HepG2 (cell line): ENCODE data around the gene EXO1. TPM values are rescaled to one million over a fixed set of nuclear protein-coding genes. Genes with fewer than 3 reads are reported as not detected.

Experiments used
- CHD2 ChIP-seq: IDR thresholded peaks from 2 replicates; pipeline ENCODE4 v1.6.1; 2011; ENCODE audit warnings: low read depth, low read length, improper control_type of control experiment
- HMG20B ChIP-seq: conservative IDR thresholded peaks from 2 replicates; pipeline ENCODE4 v1.6.1; 2016; ENCODE audit warnings: missing genetic modification reagents, missing compliant biosample characterization
- HOXA9 ChIP-seq: sonication (generic); formaldehyde crosslinking; IDR thresholded peaks from 2 replicates; pipeline ENCODE4 v1.8.1; 2022; ENCODE audit warnings: missing genetic modification reagents, mild to moderate bottlenecking, moderate library complexity, borderline replicate concordance
- MTF2 ChIP-seq: sonication (generic); formaldehyde crosslinking; IDR thresholded peaks from 2 replicates; pipeline ENCODE4 v1.5.0; 2020; ENCODE audit warnings: missing genetic modification reagents, borderline replicate concordance
- MYC ChIP-seq: sonication (generic); formaldehyde crosslinking; IDR thresholded peaks from 2 replicates; pipeline ENCODE4 v1.9.0; 2021; ENCODE audit warnings: missing genetic modification reagents, borderline replicate concordance
- RAD21 ChIP-seq: fragments of 450-650 bp; formaldehyde crosslinking; IDR thresholded peaks from 2 replicates; pipeline ENCODE4 v1.5.0; 2020; ENCODE audit warnings: mild to moderate bottlenecking
- RXRB ChIP-seq: IDR thresholded peaks from 2 replicates; pipeline ENCODE4 v1.6.1; 2016; ENCODE audit warnings: borderline replicate concordance, missing genetic modification reagents, missing compliant biosample characterization
- SRSF4 ChIP-seq: fragments of 200-400 bp; formaldehyde crosslinking; IDR thresholded peaks from one replicate; pipeline ENCODE4 v1.6.1; 2018; ENCODE audit warnings: mild to moderate bottlenecking, low read depth, low read length, moderate library complexity; ENCODE audit not compliant: poor library complexity, severe bottlenecking
- TP53 ChIP-seq: sonication (generic); formaldehyde crosslinking; conservative IDR thresholded peaks from 2 replicates; pipeline ENCODE4 v1.4.0; 2020; ENCODE audit warnings: missing genetic modification reagents
- ZNF224 ChIP-seq: sonication (generic); formaldehyde crosslinking; IDR thresholded peaks from 2 replicates; pipeline ENCODE4 v1.5.0; 2020; ENCODE audit warnings: mild to moderate bottlenecking, missing genetic modification reagents
- ZNF263 ChIP-seq: sonication (generic); formaldehyde crosslinking; IDR thresholded peaks from 2 replicates; pipeline ENCODE4 v1.4.0; 2020; ENCODE audit warnings: missing genetic modification reagents
- ZNF343 ChIP-seq: sonication (generic); formaldehyde crosslinking; IDR thresholded peaks from 2 replicates; pipeline ENCODE4 v1.4.0; 2020; ENCODE audit warnings: mild to moderate bottlenecking, missing genetic modification reagents
- ZNF615 ChIP-seq: sonication (generic); formaldehyde crosslinking; IDR thresholded peaks from 2 replicates; pipeline ENCODE4 v1.5.0; 2020; ENCODE audit warnings: mild to moderate bottlenecking, missing genetic modification reagents, borderline replicate concordance
- ZNF619 ChIP-seq: sonication (generic); formaldehyde crosslinking; IDR thresholded peaks from 2 replicates; pipeline ENCODE4 v1.4.0; 2020; ENCODE audit warnings: mild to moderate bottlenecking, missing genetic modification reagents
- ZSCAN20 ChIP-seq: sonication (generic); formaldehyde crosslinking; IDR thresholded peaks from 2 replicates; pipeline ENCODE4 v1.4.0; 2020; ENCODE audit warnings: missing genetic modification reagents, mild to moderate bottlenecking, borderline replicate concordance
- polyA plus RNA-seq, 8 experiments: library from polyadenylated mRNA; depleted of rRNA in 3 of 8; stranded (reverse) in 7 of 8; unstranded in 1 of 8; fragments of >200 nt; fragmentation: Illumina TruSeq in 4 of 8; extraction: Trizol in 4 of 8; gene quantifications; 2 replicates each; pipeline versions ENCODE4 v1.2.1 to v1.2.3, GENCODE V29; 2011 to 2016; ENCODE audit warnings: low read depth in 4 of 8, missing spikeins in 1 of 8, mixed read lengths in 1 of 8; ENCODE audit not compliant: insufficient read depth in 1 of 8
- total RNA-seq, 5 experiments: library from RNA; depleted of rRNA; stranded (reverse); fragments of >200 nt; fragmentation: Illumina TruSeq; extraction: Trizol; gene quantifications; 2 replicates each; pipeline ENCODE4 v1.2.3, GENCODE V29; 2016; ENCODE audit warnings: low read depth in 1 of 5
- TF ChIP-seq, protein P1 (sequence below): sonication (generic); formaldehyde crosslinking; IDR thresholded peaks from 2 replicates; pipeline ENCODE4 v1.4.0; 2020; ENCODE audit warnings: missing genetic modification reagents
- TF ChIP-seq, protein P2 (sequence below): IDR thresholded peaks from 2 replicates; pipeline ENCODE4 v1.6.1; 2016; ENCODE audit warnings: missing compliant biosample characterization, missing genetic modification reagents, borderline replicate concordance
- TF ChIP-seq, protein P3 (sequence below): sonication (generic); formaldehyde crosslinking; IDR thresholded peaks from 2 replicates; pipeline ENCODE4 v1.8.1; 2023; ENCODE audit warnings: mild to moderate bottlenecking, missing genetic modification reagents, borderline replicate concordance
- TF ChIP-seq, protein P4 (sequence below): sonication (generic); formaldehyde crosslinking; IDR thresholded peaks from 2 replicates; pipeline ENCODE4 v1.5.0; 2020; ENCODE audit warnings: mild to moderate bottlenecking, missing genetic modification reagents, borderline replicate concordance

The EXO1 gene
- total and polyA plus RNA-seq, 2 of the 13 experiments (the other 11 are each of a cell fraction or from before 2014, with no cell fraction given), result 3.2 to 26.1 TPM

DNA sequence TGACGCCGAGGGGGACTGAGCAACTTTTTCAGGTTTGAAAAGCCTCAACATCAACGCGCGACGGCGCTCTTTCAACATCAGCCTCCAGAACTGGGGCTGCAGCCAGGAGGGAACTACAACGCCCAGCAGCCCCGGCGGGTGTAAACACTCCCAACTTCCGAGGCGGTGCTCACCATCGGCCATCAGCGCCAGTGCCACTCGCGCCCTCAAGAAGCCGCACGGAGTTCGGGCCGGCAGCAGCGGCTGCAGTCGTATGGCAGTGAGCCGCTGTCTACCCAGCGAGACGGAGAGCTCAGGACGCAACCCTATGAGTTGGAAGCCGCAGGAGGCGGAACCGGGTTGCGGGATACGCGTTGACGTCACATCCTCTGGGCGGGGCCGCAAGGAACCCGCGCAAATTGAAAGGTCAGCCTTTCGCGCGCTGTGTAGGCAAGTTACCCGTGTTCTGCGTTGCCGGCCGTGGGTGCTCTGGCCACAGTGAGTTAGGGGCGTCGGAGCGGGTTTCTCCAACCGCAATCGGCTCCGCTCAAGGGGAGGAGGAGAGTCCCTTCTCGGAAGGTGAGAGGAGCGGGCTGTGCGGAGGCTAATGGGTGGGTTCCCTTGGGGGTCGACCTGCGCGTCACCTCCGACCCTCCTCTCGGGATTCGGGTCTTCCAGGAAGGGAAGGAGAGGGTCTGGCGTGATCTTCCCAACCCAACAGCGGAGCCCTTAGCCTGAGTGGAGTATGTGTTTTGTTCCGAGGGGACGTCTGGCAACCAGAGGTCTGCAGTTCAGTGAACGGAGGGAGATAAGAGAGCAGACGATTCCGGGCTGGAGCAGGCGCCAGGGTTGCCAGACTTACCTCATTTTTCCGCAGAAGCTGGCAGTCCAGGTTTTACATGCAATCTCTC, at the start of gene EXO1 (continued):
- TF ChIP-seq, protein P1, sequence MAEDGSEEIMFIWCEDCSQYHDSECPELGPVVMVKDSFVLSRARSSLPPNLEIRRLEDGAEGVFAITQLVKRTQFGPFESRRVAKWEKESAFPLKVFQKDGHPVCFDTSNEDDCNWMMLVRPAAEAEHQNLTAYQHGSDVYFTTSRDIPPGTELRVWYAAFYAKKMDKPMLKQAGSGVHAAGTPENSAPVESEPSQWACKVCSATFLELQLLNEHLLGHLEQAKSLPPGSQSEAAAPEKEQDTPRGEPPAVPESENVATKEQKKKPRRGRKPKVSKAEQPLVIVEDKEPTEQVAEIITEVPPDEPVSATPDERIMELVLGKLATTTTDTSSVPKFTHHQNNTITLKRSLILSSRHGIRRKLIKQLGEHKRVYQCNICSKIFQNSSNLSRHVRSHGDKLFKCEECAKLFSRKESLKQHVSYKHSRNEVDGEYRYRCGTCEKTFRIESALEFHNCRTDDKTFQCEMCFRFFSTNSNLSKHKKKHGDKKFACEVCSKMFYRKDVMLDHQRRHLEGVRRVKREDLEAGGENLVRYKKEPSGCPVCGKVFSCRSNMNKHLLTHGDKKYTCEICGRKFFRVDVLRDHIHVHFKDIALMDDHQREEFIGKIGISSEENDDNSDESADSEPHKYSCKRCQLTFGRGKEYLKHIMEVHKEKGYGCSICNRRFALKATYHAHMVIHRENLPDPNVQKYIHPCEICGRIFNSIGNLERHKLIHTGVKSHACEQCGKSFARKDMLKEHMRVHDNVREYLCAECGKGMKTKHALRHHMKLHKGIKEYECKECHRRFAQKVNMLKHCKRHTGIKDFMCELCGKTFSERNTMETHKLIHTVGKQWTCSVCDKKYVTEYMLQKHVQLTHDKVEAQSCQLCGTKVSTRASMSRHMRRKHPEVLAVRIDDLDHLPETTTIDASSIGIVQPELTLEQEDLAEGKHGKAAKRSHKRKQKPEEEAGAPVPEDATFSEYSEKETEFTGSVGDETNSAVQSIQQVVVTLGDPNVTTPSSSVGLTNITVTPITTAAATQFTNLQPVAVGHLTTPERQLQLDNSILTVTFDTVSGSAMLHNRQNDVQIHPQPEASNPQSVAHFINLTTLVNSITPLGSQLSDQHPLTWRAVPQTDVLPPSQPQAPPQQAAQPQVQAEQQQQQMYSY (CRISPR knock-in tag), result no peak
- TF ChIP-seq RXRB (CRISPR knock-in tag), result peak; percentile 29; the same call in 1 of the 2 replicates
- TF ChIP-seq HOXA9 (CRISPR knock-in tag), result no peak
- no peak for TF ChIP-seq HMG20B (CRISPR knock-in tag)
- TF ChIP-seq SRSF4, result no peak
- TF ChIP-seq, protein P2, sequence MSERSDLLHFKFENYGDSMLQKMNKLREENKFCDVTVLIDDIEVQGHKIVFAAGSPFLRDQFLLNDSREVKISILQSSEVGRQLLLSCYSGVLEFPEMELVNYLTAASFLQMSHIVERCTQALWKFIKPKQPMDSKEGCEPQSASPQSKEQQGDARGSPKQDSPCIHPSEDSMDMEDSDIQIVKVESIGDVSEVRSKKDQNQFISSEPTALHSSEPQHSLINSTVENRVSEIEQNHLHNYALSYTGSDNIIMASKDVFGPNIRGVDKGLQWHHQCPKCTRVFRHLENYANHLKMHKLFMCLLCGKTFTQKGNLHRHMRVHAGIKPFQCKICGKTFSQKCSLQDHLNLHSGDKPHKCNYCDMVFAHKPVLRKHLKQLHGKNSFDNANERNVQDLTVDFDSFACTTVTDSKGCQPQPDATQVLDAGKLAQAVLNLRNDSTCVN (CRISPR knock-in tag), result peak; percentile 26; the same call in 1 of the 2 replicates
- TF ChIP-seq MTF2 (CRISPR knock-in tag), result no peak
- TF ChIP-seq CHD2, result no peak
- TF ChIP-seq ZSCAN20 (CRISPR knock-in tag), result no peak; the same call in 1 of the 2 replicates
- TF ChIP-seq, protein P3, sequence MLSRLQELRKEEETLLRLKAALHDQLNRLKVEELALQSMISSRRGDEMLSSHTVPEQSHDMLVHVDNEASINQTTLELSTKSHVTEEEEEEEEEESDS (CRISPR knock-in tag), result peak; percentile 72; the same call in 1 of the 2 replicates
- TF ChIP-seq ZNF619 (CRISPR knock-in tag), result peak; percentile 86; the same call in 1 of the 2 replicates
- 0 out of 2 replicates have a peak, but pooled peaks have one; percentile 61 for TF ChIP-seq ZNF615 (CRISPR knock-in tag)
- TF ChIP-seq ZNF263, result peak; percentile 34; the same call in 1 of the 2 replicates
- TF ChIP-seq ZNF224 (CRISPR knock-in tag), result no peak; the same call in 1 of the 2 replicates
- TF ChIP-seq, protein P4, sequence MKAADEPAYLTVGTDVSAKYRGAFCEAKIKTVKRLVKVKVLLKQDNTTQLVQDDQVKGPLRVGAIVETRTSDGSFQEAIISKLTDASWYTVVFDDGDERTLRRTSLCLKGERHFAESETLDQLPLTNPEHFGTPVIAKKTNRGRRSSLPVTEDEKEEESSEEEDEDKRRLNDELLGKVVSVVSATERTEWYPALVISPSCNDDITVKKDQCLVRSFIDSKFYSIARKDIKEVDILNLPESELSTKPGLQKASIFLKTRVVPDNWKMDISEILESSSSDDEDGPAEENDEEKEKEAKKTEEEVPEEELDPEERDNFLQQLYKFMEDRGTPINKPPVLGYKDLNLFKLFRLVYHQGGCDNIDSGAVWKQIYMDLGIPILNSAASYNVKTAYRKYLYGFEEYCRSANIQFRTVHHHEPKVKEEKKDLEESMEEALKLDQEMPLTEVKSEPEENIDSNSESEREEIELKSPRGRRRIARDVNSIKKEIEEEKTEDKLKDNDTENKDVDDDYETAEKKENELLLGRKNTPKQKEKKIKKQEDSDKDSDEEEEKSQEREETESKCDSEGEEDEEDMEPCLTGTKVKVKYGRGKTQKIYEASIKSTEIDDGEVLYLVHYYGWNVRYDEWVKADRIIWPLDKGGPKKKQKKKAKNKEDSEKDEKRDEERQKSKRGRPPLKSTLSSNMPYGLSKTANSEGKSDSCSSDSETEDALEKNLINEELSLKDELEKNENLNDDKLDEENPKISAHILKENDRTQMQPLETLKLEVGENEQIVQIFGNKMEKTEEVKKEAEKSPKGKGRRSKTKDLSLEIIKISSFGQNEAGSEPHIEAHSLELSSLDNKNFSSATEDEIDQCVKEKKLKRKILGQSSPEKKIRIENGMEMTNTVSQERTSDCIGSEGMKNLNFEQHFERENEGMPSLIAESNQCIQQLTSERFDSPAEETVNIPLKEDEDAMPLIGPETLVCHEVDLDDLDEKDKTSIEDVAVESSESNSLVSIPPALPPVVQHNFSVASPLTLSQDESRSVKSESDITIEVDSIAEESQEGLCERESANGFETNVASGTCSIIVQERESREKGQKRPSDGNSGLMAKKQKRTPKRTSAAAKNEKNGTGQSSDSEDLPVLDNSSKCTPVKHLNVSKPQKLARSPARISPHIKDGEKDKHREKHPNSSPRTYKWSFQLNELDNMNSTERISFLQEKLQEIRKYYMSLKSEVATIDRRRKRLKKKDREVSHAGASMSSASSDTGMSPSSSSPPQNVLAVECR (CRISPR knock-in tag), result peak; percentile 100
- TF ChIP-seq TP53 (CRISPR knock-in tag), result 0 out of 2 replicates have a peak, but pooled peaks have one; percentile 62
- TF ChIP-seq RAD21 (CRISPR knock-in tag), result peak; percentile 18; the same call in 1 of the 2 replicates
- TF ChIP-seq MYC (CRISPR knock-in tag), result 0 out of 2 replicates have a peak, but pooled peaks have one; percentile 49
- no peak; the same call in 1 of the 2 replicates for TF ChIP-seq ZNF343
